Kidney (tissue), 14 donors: ENCODE data around the gene HMHB1. TPM values are rescaled to one million over a fixed set of nuclear protein-coding genes. Genes with fewer than 3 reads are reported as not detected.

Experiments
- DNase-seq, 5 donors: peaks; one replicate each; pipeline ENCODE4 v3.0.0-alpha.2; 2013 to 2020
- FAIRE-seq: peaks from 2 replicates; lab custom pipeline; 2012; peaks lifted over from hg19 to GRCh38; lab: Jason Lieb, UNC
- H3K27ac ChIP-seq, 2 donors: one replicate each; pipeline ENCODE4 v1.7.0; 2013; ENCODE audit warnings: low read depth in 2 of 2, low read length in 2 of 2, inconsistent platforms in 1 of 2
- H3K27me3 ChIP-seq: one replicate; pipeline ENCODE4 v1.7.1; 2013; ENCODE audit warnings: low read length, inconsistent platforms; ENCODE audit not compliant: control insufficient read depth, insufficient read depth
- H3K36me3 ChIP-seq, 3 donors: one replicate each; pipeline versions ENCODE4 v1.7.0 to v1.7.1; 2013; ENCODE audit warnings: low read length in 3 of 3, control low read depth in 1 of 3, inconsistent platforms in 1 of 3; ENCODE audit not compliant: insufficient read depth in 3 of 3, control insufficient read depth in 2 of 3
- H3K4me1 ChIP-seq, 3 donors: one replicate each; pipeline versions ENCODE4 v1.7.0 to v1.7.1; 2013; ENCODE audit warnings: low read length in 3 of 3, inconsistent platforms in 1 of 3, low read depth in 1 of 3; ENCODE audit not compliant: control insufficient read depth in 2 of 3, insufficient read depth in 2 of 3
- H3K4me3 ChIP-seq, 3 donors: one replicate each; pipeline versions ENCODE4 v1.7.0 to v1.8.1; 2013; ENCODE audit warnings: low read length in 3 of 3, control low read depth in 1 of 3, inconsistent platforms in 1 of 3
- H3K9ac ChIP-seq, 3 donors: one replicate each; pipeline versions ENCODE4 v1.7.0 to v1.7.1; 2013; ENCODE audit warnings: low read length in 3 of 3, control low read depth in 1 of 3, inconsistent platforms in 1 of 3
- H3K9me3 ChIP-seq, 3 donors: one replicate each; pipeline versions ENCODE4 v1.7.0 to v1.7.1; 2013; ENCODE audit warnings: low read length in 3 of 3, control low read depth in 1 of 3, inconsistent platforms in 1 of 3; ENCODE audit not compliant: control insufficient read depth in 2 of 3, insufficient read depth in 1 of 3
- intact Hi-C: fragments of 100-400 bp; cut with DNase I; formaldehyde crosslinking; loops from one replicate; pipeline ENCODE4 v1.11.1; 2022
- polyA plus RNA-seq: library from polyadenylated mRNA; stranded (reverse); fragments of 350-450 nt; fragmentation: Illumina TruSeq; extraction: RNeasy Lipid Tissue Mini Kit (QIAGEN cat#74804); gene quantifications from one replicate; pipeline ENCODE4 v1.2.3, GENCODE V29; 2014; ENCODE audit warnings: low read depth, low replicate concordance; ENCODE audit not compliant: insufficient read depth
- total RNA-seq: library from RNA; stranded (reverse); fragmentation: NEBNext Ultra II Directional; extraction: Animal tissue kit (Norgen Biotek cat#: 25700); gene quantifications from one replicate; pipeline ENCODE4 v1.2.1, GENCODE V29; 2021
- TF ChIP-seq, protein P1 (sequence below): IDR thresholded peaks from 3 replicates; pipeline ENCODE4 v1.5.1; 2012; ENCODE audit warnings: mild to moderate bottlenecking, moderate library complexity, borderline replicate concordance; ENCODE audit not compliant: insufficient read depth; ENCODE audit errors: extremely low read depth
- donor health status: control.
- donor health status: control.
- donor health status: control.
- donor health status: control.
- donor health status: control.
- donor health status: DM: yes; HTN: yes; CAD: no.
- donor health status: Normal renal cell carcinoma (clear cell type).

The HMHB1 gene
- total and polyA plus RNA-seq, 2 donors from 2014 or later = not detected

DNA sequence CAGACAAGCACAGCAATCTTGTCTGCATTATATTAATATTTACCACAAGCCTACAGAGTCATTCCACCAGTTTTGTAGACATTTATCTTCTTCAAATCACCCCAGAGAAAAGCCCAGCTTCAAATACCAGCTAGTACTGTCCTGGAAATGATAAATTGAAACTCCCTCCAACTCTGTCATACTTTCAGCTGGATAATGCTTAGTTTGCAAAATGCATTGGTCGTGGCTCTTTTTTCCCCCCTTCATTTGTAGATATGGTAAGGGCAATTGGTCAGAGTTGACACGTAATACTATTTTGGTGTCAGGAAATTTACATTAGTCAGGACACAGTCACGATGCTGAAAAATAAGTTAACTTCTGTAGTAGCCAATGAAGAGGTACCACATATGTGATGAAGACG lies 21.2 kb downstream of the HMHB1 start:
- Histone ChIP-seq H3K9ac (no peak overlapping the region), H3K27ac (no peak overlapping the region), H3K27me3 (no peaks in the 10 kb centered on the region), H3K36me3 (no peaks in the 10 kb centered on the region), H3K4me1 (no peaks in the 10 kb centered on the region), H3K4me3 (no peak overlapping the region), H3K9me3 (no peaks in the 10 kb centered on the region)
- intact Hi-C loops = no loop called here
- FAIRE-seq = no peak
- DNase-seq = no peak
- TF ChIP-seq, protein P1, sequence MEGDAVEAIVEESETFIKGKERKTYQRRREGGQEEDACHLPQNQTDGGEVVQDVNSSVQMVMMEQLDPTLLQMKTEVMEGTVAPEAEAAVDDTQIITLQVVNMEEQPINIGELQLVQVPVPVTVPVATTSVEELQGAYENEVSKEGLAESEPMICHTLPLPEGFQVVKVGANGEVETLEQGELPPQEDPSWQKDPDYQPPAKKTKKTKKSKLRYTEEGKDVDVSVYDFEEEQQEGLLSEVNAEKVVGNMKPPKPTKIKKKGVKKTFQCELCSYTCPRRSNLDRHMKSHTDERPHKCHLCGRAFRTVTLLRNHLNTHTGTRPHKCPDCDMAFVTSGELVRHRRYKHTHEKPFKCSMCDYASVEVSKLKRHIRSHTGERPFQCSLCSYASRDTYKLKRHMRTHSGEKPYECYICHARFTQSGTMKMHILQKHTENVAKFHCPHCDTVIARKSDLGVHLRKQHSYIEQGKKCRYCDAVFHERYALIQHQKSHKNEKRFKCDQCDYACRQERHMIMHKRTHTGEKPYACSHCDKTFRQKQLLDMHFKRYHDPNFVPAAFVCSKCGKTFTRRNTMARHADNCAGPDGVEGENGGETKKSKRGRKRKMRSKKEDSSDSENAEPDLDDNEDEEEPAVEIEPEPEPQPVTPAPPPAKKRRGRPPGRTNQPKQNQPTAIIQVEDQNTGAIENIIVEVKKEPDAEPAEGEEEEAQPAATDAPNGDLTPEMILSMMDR = no peak

- H3K4me1 ChIP-seq = no peaks in the 10 kb centered on the region
- TF ChIP-seq, protein P1 = no peak
- FAIRE-seq (no peak), DNase-seq (no peak)
- H3K36me3 ChIP-seq = no peaks in the 10 kb centered on the region
- intact Hi-C loops = no loop called here
- H3K27me3 ChIP-seq = no peaks in the 10 kb centered on the region
- H3K9ac ChIP-seq = no peak overlapping the region
- no peaks in the 10 kb centered on the region for H3K9me3 ChIP-seq
- no peak overlapping the region for H3K4me3 ChIP-seq
- H3K27ac ChIP-seq = no peak overlapping the region
Observed at GRCh38 chr5:143835251-143835650, 23.3 kb downstream of the HMHB1 start.

- intact Hi-C loops = no loop called here
- Histone ChIP-seq H3K27me3 (no peaks in the 10 kb centered on the region), H3K9ac (no peak overlapping the region), H3K27ac (no peak overlapping the region), H3K4me3 (no peak overlapping the region), H3K4me1 (no peaks in the 10 kb centered on the region), H3K9me3 (no peaks in the 10 kb centered on the region), H3K36me3 (no peaks in the 10 kb centered on the region)
- TF ChIP-seq, protein P1 = no peak
- no peak for FAIRE-seq
- no peak for DNase-seq
Observed at GRCh38 chr5:143836161-143836725, 24.3 kb downstream of the HMHB1 start.
